Measurements from ENCODE around the gene TRIM72.

GRCh38 chr16:31190061-31190460, 23.9 kb upstream of the TRIM72 start:
- TF ChIP-seq, protein P1, sequence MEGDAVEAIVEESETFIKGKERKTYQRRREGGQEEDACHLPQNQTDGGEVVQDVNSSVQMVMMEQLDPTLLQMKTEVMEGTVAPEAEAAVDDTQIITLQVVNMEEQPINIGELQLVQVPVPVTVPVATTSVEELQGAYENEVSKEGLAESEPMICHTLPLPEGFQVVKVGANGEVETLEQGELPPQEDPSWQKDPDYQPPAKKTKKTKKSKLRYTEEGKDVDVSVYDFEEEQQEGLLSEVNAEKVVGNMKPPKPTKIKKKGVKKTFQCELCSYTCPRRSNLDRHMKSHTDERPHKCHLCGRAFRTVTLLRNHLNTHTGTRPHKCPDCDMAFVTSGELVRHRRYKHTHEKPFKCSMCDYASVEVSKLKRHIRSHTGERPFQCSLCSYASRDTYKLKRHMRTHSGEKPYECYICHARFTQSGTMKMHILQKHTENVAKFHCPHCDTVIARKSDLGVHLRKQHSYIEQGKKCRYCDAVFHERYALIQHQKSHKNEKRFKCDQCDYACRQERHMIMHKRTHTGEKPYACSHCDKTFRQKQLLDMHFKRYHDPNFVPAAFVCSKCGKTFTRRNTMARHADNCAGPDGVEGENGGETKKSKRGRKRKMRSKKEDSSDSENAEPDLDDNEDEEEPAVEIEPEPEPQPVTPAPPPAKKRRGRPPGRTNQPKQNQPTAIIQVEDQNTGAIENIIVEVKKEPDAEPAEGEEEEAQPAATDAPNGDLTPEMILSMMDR (conservative IDR thresholded peaks at IDR 0.05 in 1 of 2, IDR thresholded peaks at IDR 0.05 in 1 of 2; ENCODE audit: extremely low read depth in 1 of 2, insufficient read depth in 1 of 2, low read depth in 1 of 2, low read length in 2 of 2), result no peak
- TF ChIP-seq EZH2 (IDR thresholded peaks at IDR 0.05; ENCODE audit: borderline replicate concordance, low read length), result no peak
